Hematopoietic multipotent progenitor cell treated with erythropoietin and hydrocortisone succinate and interleukin-3 and kit ligand, for 4 days (in vitro differentiated cells): ENCODE results near the gene BORCS5.
"Not testable (repeated sequence)": the region's sequence is repeated elsewhere in the genome, so short reads cannot be mapped to it uniquely, and the experiment has no call there.

Source experiments
- DNase-seq: peaks from one replicate; pipeline ENCODE4 v3.0.0-alpha.2; 2015

BORCS5 gene

GRCh38 chr12:12396694-12397093, 39.8 kb downstream of the BORCS5 start:
- DNase-seq = no peak

DNA sequence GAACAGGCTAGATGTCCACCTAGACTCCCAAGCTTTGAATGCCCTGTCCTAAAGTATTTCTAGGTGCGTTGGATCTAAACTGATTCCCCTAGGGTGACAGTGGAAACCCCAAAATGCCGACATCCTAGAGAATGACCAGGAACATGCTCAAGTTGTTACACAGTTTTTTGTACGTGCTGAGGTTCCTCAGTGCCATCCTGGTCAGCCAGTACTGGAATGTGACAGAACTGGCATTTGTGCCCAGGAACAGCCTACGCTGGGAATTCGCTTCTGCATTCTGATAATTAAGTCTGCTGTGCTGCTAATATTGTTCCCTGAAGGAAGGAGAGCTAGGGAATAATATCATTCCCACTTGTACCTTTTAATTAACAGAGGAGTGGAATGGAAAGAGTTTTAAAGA, 40.3 kb downstream of the BORCS5 start:
- DNase-seq = no peak

DNA sequence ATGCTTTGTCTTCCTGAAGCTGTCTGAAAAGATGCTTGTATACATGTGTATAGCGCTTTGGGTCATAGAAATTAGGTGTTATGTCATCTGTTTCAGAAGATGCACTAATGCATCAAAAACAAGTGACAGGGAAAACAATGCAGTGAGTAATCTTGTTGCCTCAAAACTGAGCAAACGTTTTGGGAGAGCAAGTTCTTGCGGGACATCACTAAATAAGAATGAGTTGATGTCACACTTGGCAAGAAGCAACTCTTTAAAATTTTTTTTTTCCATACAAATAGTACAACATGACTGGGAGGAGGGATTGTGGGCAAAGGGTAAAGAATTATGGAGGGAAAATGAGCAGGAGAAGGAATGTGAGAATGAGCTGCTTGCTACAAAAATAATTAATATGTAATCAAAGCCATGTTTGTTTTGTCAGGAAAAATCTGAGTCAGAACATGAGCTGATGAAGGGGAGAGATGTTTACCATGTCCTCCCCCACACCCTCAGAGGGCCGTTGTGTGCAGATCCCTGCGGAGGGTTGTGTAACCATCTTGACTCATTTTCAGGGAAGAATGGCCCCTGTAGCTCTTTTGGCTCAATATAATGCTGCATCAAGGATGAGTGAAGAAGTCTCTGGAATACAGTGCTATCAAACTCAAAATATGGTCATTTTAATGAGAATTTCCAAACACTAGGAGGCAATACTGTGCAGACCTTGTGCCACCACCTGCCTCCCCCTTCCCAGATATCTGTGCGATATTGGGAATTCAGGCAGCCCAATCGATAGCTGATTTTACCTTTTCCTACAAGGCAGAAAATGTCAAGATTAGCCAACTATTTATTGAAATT, 41.4 kb downstream of the BORCS5 start:
- DNase-seq = no peak

DNA sequence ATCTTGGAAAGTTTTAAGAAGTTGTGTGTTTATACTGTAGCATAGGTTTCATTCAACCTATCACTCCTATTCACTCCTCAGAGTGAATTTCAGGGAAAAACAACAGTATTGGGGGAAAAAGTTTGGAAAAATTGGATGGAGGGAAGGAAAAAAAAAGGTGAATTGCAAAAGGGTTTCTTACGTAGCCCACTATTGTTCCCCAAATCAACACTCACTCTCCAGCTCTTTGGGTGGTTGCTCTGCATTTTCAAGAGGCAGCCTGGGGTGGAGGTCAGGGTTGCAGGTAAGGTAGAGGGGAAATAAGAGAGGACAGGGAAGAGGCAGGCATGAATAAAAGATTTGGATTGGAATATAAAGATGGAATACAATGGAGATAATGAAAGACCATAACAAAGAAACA, 42.3 kb downstream of the BORCS5 start:
- DNase-seq = no peak

DNA sequence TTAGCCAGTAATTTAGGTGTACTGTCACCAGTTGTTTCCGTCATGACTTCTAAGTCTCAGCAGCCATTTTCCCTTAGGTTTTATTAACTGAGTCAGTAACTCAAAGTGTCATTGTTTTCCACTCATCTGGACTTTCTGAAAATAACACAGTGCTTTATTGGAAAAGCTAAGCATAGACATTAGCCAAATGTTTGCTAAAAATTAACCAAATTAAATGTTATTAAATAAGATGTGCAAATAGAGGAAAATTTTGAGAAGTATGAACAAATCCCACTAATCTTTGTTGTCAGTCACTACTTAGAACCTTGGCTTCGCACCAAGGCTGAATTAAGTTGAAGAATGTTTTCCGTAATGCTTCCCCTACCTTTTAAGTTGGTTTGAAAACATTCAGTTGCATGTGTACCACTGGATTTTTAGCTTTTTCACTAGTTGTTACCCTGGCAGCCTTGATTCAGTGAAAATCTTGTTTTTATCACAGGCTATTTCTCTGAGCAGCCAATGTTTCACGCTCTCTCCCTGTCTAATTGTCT, 43.0 kb downstream of the BORCS5 start:
- DNase-seq = no peak

- no peak for DNase-seq
These were observed 43.9 kb downstream of the BORCS5 start for GRCh38 chr12:12400793-12401192.

DNA sequence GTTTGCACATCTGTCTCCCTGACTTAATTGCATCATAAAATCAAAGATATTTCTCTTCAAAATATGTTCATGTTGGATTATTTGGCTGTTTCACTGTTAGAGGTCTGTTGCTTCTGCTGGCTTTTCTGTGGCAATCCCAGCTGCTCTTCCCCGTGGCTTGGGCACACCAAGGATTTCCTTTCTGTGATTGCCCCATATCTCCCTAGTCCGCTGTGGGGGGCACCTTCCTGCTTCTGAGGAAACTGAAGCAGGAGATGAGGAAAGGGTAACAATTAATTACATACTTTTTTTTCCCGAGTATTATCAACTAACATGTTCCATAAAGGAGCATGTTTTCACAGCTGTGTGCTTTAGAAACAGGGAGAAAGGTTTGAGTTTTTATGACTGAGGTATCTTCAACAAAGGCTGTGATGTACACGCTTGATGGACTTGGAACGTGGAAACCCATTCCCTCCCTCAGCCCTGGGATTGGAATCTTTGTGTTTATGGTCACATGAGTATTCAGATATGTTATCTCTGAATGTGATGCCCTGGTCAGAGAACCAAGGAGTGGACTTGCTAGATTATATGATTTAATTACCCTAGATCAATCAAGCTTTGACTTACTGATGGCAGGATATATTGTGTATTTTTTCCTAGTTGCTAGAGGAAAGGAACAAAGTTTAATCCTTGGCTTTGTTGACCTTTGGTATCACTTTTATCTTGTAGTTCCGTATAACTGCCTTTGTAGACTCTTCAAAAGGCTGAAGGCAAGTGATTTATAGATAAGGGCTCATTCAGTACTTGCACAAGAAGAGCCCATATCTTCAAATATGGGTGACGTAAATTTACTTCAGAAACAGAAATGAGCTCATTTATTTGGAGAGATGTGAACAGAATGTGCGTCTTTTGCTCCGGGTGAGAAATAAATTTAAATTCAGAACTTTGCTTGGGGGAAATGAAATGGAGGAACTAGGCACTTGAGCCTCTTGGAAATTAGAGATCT, 46.7 kb downstream of the BORCS5 start:
- peak; percentile 66 for DNase-seq

- no peak for DNase-seq
These were observed 47.4 kb downstream of the BORCS5 start for GRCh38 chr12:12404297-12404696.

- no peak for DNase-seq
These were observed 49.0 kb downstream of the BORCS5 start for GRCh38 chr12:12405882-12406281.

GRCh38 chr12:12406762-12407161, 49.9 kb downstream of the BORCS5 start:
- DNase-seq = no peak

DNA sequence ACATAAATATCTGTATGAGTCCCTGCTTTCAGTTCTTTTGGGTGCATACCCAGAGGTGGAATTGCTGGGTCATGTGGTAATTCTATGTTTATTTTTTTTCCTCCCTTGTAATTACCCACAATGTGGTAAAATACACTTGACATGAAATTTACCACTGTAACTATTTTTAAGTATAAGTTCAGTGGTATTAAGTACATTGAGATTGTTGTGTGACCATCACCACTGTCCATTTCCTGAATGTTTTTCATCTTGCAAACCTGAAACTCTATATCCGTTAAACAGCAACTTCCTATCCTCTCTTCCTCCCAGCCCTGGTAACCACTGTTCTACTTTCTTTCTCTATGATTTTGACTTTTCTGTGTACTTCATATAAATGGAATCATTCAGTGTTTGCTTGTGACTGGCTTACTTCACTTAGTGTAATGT, 51.4 kb downstream of the BORCS5 start:
- peak; percentile 10 for DNase-seq

DNA sequence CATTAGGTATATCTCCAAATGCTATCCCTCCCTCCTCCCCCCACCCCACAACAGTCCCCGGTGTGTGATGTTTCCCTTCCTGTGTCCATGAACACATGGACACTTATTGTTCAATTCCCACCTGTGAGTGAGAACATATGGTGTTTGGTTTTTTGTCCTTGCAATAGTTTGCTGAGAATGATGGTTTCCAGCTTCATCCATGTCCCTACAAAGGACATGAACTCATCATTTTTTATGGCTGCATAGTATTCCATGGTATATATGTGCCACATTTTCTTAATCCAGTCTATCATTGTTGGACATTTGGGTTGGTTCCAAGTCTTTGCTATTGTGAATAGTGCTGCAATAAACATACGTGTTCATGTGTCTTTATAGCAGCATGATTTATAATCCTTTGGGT, 52.5 kb downstream of the BORCS5 start:
- not testable (repeated sequence) for DNase-seq

GRCh38 chr12:12415886-12416285, 59.0 kb downstream of the BORCS5 start:
- DNase-seq = no peak

DNA sequence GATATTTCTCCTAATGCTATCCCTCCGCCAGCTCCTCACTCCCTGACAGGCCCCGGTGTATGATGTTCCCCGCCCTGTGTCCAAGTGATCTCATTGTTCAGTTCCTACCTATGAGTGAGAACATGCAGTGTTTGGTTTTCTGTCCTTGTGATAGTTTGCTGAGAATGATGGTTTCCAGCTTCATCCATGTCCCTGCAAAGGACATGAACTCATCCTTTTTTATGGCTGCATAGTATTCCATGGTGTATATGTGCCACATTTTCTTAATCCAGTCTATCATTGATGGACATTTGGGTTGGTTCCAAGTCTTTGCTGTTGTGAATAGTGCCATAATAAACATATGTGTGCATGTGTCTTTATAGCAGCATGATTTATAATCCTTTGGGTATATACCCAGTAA, 62.3 kb downstream of the BORCS5 start:
- not testable (repeated sequence) for DNase-seq

DNA sequence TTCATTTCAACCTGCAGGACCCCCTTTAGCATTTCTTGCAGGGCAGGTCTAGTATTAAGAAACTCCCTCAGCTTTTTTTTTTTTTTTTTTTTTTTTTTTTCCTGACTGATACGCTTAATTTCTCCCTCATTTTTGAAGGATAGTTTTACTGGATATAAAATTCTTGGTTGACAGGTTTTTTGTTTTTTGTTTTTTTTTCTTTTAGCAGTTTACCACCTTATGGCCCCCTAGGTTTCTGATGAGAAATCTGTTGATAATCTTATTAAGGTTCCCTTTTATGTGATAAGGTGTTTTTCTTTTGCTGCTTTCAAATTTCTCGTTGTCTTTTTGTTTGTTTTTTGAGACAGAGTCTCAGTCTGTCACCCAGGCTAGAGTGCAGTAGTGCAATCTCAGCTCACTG, 66.5 kb downstream of the BORCS5 start:
- no peak for DNase-seq

- DNase-seq = no peak
These were observed 68.1 kb downstream of the BORCS5 start for GRCh38 chr12:12425001-12425400.

DNA sequence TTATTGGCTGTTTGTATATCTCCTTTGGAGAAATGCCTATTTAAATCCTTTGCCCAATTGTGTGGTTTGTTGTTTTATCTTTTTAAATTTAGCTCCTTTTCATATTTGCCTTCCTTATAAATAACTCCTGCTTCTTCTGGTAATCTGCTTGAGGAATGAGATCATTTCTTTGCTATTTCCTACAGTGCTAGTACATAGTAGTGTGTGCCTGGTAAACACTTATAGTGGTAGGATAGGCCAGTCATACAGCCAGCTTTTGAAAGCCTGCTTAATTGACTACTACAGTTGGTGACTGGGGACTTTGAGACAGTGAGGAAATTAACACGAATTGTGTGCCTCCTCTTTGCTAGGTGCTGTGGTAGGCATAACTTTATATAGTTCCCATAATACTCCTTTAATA, 68.7 kb downstream of the BORCS5 start:
- DNase-seq = no peak

GRCh38 chr12:12427568-12427967, 70.7 kb downstream of the BORCS5 start:
- DNase-seq = no peak

DNA sequence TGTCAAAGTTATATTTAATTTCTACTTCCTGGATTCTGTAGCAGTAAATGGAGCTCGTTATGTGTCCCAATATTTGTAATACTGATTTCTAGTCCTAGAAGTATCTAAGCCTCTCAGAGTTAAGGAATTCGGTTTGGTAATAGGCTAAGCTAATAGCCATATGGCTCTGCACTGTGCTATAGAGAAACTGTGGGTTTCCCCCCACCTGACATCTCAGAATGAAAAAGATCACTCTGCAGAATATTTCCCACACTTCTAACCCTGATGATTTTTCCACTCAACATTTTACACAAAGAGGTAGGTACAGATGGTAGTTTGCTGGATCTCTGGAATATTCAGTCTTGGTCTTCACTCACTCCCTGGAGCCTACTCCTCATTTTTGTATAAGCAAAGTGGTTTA, 71.2 kb downstream of the BORCS5 start:
- DNase-seq = no peak

- DNase-seq = no peak
These were observed 72.2 kb downstream of the BORCS5 start for GRCh38 chr12:12428961-12429657.

GRCh38 chr12:12432364-12432763, 75.5 kb downstream of the BORCS5 start:
- no peak for DNase-seq

DNA sequence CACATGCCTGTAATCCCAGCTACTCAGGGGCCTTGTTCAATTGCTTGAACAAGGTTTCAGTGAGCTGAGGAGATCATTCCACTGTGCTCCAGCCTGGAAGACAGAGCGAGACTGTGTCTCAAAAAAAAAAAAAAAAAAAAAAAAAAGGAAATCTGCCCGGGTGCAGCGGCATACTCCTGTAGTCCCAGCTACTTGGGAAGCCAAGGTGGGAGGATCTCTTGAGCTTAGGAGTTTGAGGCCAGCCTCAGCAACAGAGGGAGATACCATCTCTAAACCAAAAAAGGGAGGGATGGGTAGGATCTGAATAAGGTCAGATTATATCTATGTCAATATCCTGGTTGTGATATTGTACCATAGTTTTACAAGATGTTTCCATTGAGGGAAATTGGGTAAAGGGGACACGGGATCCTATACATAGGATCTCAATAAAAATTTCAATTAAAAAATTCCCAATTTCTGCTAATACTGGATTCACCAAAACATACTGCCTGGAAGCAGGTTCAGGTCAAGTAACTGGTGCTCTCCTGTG, 76.4 kb downstream of the BORCS5 start:
- DNase-seq = no peak
